ENCODE data around the gene EFCC1. TPM values are rescaled to one million over a fixed set of nuclear protein-coding genes. Genes with fewer than 3 reads are reported as not detected.

The EFCC1 gene
- polyA plus RNA-seq, 1 donor (not counting 4 experiments of a cell fraction or from before 2014, with no cell fraction given): not detected

GRCh38 chr3:129023008-129023358 lies 21.9 kb downstream of the EFCC1 start:
- H3K4me2 ChIP-seq (ENCODE audit: control insufficient read depth, extremely low read depth, insufficient read depth, low read depth, low read length): no peak overlapping the region
- H4K20me1 ChIP-seq (ENCODE audit: control insufficient read depth, extremely low read depth, insufficient read depth, low read length): no peaks in the 10 kb centered on the region
- H3K9ac ChIP-seq (ENCODE audit: control insufficient read depth, extremely low read depth, insufficient read depth, low read length): no peak overlapping the region
- H3K79me2 ChIP-seq (ENCODE audit: control insufficient read depth, insufficient read depth, low read length): no peaks in the 10 kb centered on the region
- no peak overlapping the region for H3K27ac ChIP-seq (ENCODE audit: control insufficient read depth, insufficient read depth, low read length)
- H3K9me3 ChIP-seq (ENCODE audit: control insufficient read depth, low read depth, low read length): no peaks in the 10 kb centered on the region
- FAIRE-seq (no peak), DNase-seq (ENCODE audit: low read depth, low spot score) (no peak)
- H3K9me1 ChIP-seq (ENCODE audit: control insufficient read depth, extremely low read depth, insufficient read depth, low read length): no peaks in the 10 kb centered on the region
- H2AFZ ChIP-seq (ENCODE audit: control insufficient read depth, low read length): no peak overlapping the region
- H3K36me3 ChIP-seq (ENCODE audit: control insufficient read depth in 2 of 2, extremely low read depth in 1 of 2, insufficient read depth in 2 of 2, low read length in 2 of 2): no peaks in the 10 kb centered on the region
- H3K4me3 ChIP-seq (ENCODE audit: control insufficient read depth in 2 of 3, extremely low read depth in 1 of 3, insufficient read depth in 2 of 3, low read depth in 1 of 3, low read length in 3 of 3): no peak overlapping the region
- dilution Hi-C loops (cut with MboI; ENCODE audit: extremely low pct_ligation_motif_present, low sequenced_read_pairs): no loop called here
- peaks cover 4% of the 10 kb centered on the region for H3K27me3 ChIP-seq (ENCODE audit: control insufficient read depth, extremely low read depth, insufficient read depth, low read length)
- peaks cover 2% of the 10 kb centered on the region for H3K4me1 ChIP-seq (ENCODE audit: control insufficient read depth, extremely low read depth, insufficient read depth, low read length)
- no peak for TF ChIP-seq CTCF (optimal IDR thresholded peaks at IDR 0.05 in 1 of 3, IDR thresholded peaks at IDR 0.05 in 1 of 3, conservative IDR thresholded peaks at IDR 0.05 in 1 of 3; ENCODE audit: extremely low read depth in 1 of 3, insufficient read depth in 2 of 3, low read length in 3 of 3)
- TF ChIP-seq EZH2 (IDR thresholded peaks at IDR 0.05; ENCODE audit: low read length): no peak

- H3K4me1 ChIP-seq (ENCODE audit: control insufficient read depth, extremely low read depth, insufficient read depth, low read length): peaks cover 2% of the 10 kb centered on the region
- TF ChIP-seq CTCF (optimal IDR thresholded peaks at IDR 0.05 in 1 of 3, IDR thresholded peaks at IDR 0.05 in 1 of 3, conservative IDR thresholded peaks at IDR 0.05 in 1 of 3; ENCODE audit: extremely low read depth in 1 of 3, insufficient read depth in 2 of 3, low read length in 3 of 3) (peak in 2 of 3 experiments; percentile 18 to 24), EZH2 (IDR thresholded peaks at IDR 0.05; ENCODE audit: low read length) (no peak)
- H4K20me1 ChIP-seq (ENCODE audit: control insufficient read depth, extremely low read depth, insufficient read depth, low read length): no peaks in the 10 kb centered on the region
- H3K36me3 ChIP-seq (ENCODE audit: control insufficient read depth in 2 of 2, extremely low read depth in 1 of 2, insufficient read depth in 2 of 2, low read length in 2 of 2): no peaks in the 10 kb centered on the region
- no peak overlapping the region for H2AFZ ChIP-seq (ENCODE audit: control insufficient read depth, low read length)
- FAIRE-seq: no peak
- H3K4me3 ChIP-seq (ENCODE audit: control insufficient read depth in 2 of 3, extremely low read depth in 1 of 3, insufficient read depth in 2 of 3, low read depth in 1 of 3, low read length in 3 of 3): no peak overlapping the region
- H3K79me2 ChIP-seq (ENCODE audit: control insufficient read depth, insufficient read depth, low read length): no peaks in the 10 kb centered on the region
- no peaks in the 10 kb centered on the region for H3K9me3 ChIP-seq (ENCODE audit: control insufficient read depth, low read depth, low read length)
- no peak overlapping the region for H3K27ac ChIP-seq (ENCODE audit: control insufficient read depth, insufficient read depth, low read length)
- dilution Hi-C loops (cut with MboI; ENCODE audit: extremely low pct_ligation_motif_present, low sequenced_read_pairs): no loop called here
- no peak overlapping the region for H3K4me2 ChIP-seq (ENCODE audit: control insufficient read depth, extremely low read depth, insufficient read depth, low read depth, low read length)
- DNase-seq (ENCODE audit: low read depth, low spot score): no peak
- H3K9me1 ChIP-seq (ENCODE audit: control insufficient read depth, extremely low read depth, insufficient read depth, low read length): no peaks in the 10 kb centered on the region
- H3K9ac ChIP-seq (ENCODE audit: control insufficient read depth, extremely low read depth, insufficient read depth, low read length): no peak overlapping the region
- peaks cover 5% of the 10 kb centered on the region for H3K27me3 ChIP-seq (ENCODE audit: control insufficient read depth, extremely low read depth, insufficient read depth, low read length)
Measured at GRCh38 chr3:129023909-129024308, 22.8 kb downstream of the EFCC1 start.
